Measurements from ENCODE around the gene SETD6. TPM values are rescaled to one million over a fixed set of nuclear protein-coding genes. Genes with fewer than 3 reads are reported as not detected.

Gene SETD6
- total and polyA plus RNA-seq, 2 of the 13 experiments (the other 11 are each of a cell fraction or from before 2014, with no cell fraction given): 24.0 to 25.7 TPM

DNA sequence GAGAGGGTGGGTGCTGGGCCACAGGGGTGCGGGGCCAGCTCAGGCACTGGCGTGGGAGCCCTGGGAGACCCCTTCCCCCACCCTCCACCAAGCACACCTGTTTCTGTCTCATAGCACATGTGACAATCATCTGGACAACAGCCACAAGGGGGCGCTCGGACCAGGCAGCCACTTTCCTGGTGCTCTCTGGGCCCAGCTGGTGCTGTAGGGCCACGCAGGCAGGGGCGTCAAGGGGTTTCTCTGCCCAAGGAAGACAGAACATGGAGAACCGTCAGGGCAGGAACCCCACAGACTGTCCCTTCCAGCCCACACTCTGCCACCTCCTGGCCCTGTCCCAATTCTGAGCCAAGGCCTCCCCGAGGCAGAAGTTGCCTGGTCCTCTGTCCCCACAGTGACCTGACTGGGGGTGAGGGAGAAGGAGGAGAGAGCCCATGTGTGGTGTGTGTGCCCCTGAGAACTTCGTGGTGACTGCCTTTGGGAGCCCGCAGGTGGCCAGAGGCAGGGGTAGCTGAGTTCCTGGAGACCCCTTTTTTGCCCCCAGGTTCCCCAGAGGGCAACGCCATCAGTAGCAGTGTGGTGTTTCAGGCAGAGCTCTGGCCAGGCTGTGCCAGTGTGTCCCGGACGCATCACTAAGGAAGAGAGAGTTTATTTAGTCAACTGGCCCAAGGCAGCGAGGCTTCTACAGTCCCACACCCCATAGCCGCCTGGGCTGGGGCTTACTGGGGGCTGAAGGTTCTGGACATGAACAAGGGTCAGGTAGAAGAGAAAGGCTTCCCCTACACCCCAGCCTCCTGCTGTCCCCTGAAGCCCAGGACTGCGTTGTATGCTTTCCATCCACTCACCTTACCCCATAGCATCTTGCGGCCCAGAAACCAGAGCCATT, 3.1 kb upstream of the SETD6 start (continued):
- TF ChIP-seq, protein P1, sequence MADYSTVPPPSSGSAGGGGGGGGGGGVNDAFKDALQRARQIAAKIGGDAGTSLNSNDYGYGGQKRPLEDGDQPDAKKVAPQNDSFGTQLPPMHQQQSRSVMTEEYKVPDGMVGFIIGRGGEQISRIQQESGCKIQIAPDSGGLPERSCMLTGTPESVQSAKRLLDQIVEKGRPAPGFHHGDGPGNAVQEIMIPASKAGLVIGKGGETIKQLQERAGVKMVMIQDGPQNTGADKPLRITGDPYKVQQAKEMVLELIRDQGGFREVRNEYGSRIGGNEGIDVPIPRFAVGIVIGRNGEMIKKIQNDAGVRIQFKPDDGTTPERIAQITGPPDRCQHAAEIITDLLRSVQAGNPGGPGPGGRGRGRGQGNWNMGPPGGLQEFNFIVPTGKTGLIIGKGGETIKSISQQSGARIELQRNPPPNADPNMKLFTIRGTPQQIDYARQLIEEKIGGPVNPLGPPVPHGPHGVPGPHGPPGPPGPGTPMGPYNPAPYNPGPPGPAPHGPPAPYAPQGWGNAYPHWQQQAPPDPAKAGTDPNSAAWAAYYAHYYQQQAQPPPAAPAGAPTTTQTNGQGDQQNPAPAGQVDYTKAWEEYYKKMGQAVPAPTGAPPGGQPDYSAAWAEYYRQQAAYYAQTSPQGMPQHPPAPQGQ (CRISPR knock-in tag; IDR thresholded peaks at IDR 0.05; ENCODE audit: borderline replicate concordance): no peak
- no peak for TF ChIP-seq SATB2 (CRISPR knock-in tag; IDR thresholded peaks at IDR 0.05)
- TF ChIP-seq ZIK1 (CRISPR knock-in tag; IDR thresholded peaks at IDR 0.05; ENCODE audit: borderline replicate concordance, low read depth): no peak
- TF ChIP-seq, protein P2, sequence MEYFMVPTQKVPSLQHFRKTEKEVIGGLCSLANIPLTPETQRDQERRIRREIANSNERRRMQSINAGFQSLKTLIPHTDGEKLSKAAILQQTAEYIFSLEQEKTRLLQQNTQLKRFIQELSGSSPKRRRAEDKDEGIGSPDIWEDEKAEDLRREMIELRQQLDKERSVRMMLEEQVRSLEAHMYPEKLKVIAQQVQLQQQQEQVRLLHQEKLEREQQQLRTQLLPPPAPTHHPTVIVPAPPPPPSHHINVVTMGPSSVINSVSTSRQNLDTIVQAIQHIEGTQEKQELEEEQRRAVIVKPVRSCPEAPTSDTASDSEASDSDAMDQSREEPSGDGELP (IDR thresholded peaks at IDR 0.05; ENCODE audit: borderline replicate concordance, low read depth): peak; percentile 91
- TF ChIP-seq, protein P3, sequence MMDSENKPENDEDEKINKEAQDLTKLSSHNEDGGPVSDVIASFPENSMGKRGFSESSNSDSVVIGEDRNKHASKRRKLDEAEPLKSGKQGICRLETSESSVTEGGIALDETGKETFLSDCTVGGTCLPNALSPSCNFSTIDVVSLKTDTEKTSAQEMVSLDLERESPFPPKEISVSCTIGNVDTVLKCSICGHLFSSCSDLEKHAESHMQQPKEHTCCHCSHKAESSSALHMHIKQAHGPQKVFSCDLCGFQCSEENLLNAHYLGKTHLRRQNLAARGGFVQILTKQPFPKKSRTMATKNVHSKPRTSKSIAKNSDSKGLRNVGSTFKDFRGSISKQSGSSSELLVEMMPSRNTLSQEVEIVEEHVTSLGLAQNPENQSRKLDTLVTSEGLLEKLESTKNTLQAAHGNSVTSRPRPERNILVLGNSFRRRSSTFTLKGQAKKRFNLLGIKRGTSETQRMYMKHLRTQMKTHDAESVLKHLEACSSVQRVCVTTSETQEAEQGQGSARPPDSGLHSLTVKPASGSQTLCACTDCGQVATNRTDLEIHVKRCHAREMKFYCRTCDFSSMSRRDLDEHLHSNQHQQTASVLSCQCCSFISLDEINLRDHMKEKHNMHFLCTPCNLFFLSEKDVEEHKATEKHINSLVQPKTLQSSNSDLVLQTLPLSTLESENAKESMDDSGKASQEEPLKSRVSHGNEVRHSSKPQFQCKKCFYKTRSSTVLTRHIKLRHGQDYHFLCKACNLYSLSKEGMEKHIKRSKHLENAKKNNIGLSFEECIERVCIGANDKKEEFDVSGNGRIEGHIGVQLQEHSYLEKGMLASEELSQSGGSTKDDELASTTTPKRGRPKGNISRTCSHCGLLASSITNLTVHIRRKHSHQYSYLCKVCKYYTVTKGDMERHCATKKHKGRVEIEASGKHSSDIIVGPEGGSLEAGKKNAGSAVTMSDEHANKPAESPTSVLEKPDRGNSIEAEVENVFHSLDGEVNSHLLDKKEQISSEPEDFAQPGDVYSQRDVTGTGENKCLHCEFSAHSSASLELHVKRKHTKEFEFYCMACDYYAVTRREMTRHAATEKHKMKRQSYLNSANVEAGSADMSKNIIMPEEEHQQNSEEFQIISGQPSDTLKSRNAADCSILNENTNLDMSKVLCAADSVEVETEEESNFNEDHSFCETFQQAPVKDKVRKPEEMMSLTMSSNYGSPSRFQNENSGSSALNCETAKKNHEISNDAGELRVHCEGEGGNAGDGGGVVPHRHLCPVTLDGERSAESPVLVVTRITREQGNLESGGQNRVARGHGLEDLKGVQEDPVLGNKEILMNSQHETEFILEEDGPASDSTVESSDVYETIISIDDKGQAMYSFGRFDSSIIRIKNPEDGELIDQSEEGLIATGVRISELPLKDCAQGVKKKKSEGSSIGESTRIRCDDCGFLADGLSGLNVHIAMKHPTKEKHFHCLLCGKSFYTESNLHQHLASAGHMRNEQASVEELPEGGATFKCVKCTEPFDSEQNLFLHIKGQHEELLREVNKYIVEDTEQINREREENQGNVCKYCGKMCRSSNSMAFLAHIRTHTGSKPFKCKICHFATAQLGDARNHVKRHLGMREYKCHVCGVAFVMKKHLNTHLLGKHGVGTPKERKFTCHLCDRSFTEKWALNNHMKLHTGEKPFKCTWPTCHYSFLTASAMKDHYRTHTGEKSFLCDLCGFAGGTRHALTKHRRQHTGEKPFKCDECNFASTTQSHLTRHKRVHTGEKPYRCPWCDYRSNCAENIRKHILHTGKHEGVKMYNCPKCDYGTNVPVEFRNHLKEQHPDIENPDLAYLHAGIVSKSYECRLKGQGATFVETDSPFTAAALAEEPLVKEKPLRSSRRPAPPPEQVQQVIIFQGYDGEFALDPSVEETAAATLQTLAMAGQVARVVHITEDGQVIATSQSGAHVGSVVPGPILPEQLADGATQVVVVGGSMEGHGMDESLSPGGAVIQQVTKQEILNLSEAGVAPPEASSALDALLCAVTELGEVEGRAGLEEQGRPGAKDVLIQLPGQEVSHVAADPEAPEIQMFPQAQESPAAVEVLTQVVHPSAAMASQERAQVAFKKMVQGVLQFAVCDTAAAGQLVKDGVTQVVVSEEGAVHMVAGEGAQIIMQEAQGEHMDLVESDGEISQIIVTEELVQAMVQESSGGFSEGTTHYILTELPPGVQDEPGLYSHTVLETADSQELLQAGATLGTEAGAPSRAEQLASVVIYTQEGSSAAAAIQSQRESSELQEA (CRISPR knock-in tag; IDR thresholded peaks at IDR 0.05; ENCODE audit: not compliant biosample characterization): no peak
- TF ChIP-seq CHCHD3 (CRISPR knock-in tag; IDR thresholded peaks at IDR 0.05): no peak
- no peak for TF ChIP-seq HOXA7 (CRISPR knock-in tag; IDR thresholded peaks at IDR 0.05)
- peak; percentile 68; the same call in 1 of the 2 replicates for TF ChIP-seq KLF13 (CRISPR knock-in tag; IDR thresholded peaks at IDR 0.05)
- no peak for TF ChIP-seq ZNF569 (CRISPR knock-in tag; IDR thresholded peaks at IDR 0.05; ENCODE audit: borderline replicate concordance)
- no peak for TF ChIP-seq ZNF616 (CRISPR knock-in tag; IDR thresholded peaks at IDR 0.05; ENCODE audit: low read depth)
- no peak for TF ChIP-seq RBAK (CRISPR knock-in tag; IDR thresholded peaks at IDR 0.05)
- TF ChIP-seq ZNF674 (CRISPR knock-in tag; IDR thresholded peaks at IDR 0.05; ENCODE audit: low read depth): no peak
- TF ChIP-seq, protein P4, sequence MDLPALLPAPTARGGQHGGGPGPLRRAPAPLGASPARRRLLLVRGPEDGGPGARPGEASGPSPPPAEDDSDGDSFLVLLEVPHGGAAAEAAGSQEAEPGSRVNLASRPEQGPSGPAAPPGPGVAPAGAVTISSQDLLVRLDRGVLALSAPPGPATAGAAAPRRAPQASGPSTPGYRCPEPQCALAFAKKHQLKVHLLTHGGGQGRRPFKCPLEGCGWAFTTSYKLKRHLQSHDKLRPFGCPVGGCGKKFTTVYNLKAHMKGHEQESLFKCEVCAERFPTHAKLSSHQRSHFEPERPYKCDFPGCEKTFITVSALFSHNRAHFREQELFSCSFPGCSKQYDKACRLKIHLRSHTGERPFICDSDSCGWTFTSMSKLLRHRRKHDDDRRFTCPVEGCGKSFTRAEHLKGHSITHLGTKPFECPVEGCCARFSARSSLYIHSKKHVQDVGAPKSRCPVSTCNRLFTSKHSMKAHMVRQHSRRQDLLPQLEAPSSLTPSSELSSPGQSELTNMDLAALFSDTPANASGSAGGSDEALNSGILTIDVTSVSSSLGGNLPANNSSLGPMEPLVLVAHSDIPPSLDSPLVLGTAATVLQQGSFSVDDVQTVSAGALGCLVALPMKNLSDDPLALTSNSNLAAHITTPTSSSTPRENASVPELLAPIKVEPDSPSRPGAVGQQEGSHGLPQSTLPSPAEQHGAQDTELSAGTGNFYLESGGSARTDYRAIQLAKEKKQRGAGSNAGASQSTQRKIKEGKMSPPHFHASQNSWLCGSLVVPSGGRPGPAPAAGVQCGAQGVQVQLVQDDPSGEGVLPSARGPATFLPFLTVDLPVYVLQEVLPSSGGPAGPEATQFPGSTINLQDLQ (CRISPR knock-in tag; IDR thresholded peaks at IDR 0.05): no peak
- no peak for TF ChIP-seq PAX8 (CRISPR knock-in tag; IDR thresholded peaks at IDR 0.05; ENCODE audit: borderline replicate concordance)

Measured in HepG2 (cell line).